PC-3 (cell line): ENCODE results near the gene ZC3H11A. TPM values are rescaled to one million over a fixed set of nuclear protein-coding genes. Genes with fewer than 3 reads are reported as not detected.

Source experiments
- ATAC-seq: fragments of 200-7000 bp; cut with Tn5 transposase; 2 replicates; pipeline ENCODE4 v1.9.1; 2020; ENCODE audit warnings: mild to moderate bottlenecking, moderate library complexity
- BruUV-seq: library from RNA; stranded (reverse); fragments of 400-500 nt; replicated peaks from 2 replicates; lab custom pipeline; 2021; lab: Mats Ljungman, UMichigan
- CTCF ChIA-PET: fragments of 300-600 bp; sonication (Branson Sonifier 250); formaldehyde crosslinking; loops from one replicate; lab custom pipeline; 2022; ENCODE audit warnings: antibody characterized with exemption; lab: Charles Lee
- POLR2A ChIA-PET: fragments of 300-600 bp; sonication (Branson Sonifier 250); formaldehyde crosslinking; loops from one replicate; lab custom pipeline; 2022; ENCODE audit warnings: antibody characterized with exemption; ENCODE audit not compliant: unreplicated experiment; lab: Charles Lee
- DNase-seq: peaks from one replicate; pipeline ENCODE4 v3.0.0-alpha.2; 2015
- H2AFZ ChIP-seq: fragments of 300-600 bp; sonication (generic); 2 replicates; pipeline ENCODE4 v1.6.0; 2016; ENCODE audit warnings: antibody characterized with exemption, low read length
- H3F3A ChIP-seq: fragments of 300-600 bp; sonication (generic); one replicate; pipeline ENCODE4 v1.6.0; 2017; ENCODE audit warnings: antibody characterized with exemption, low read length, control low read depth, mild to moderate bottlenecking; ENCODE audit not compliant: unreplicated experiment
- H3K27ac ChIP-seq: fragments of 300-600 bp; sonication (generic); 2 replicates; pipeline ENCODE4 v1.5.1; 2016; ENCODE audit warnings: mild to moderate bottlenecking, low read length
- H3K27me3 ChIP-seq: fragments of 300-600 bp; sonication (generic); 2 replicates; pipeline ENCODE4 v1.6.1; 2016; ENCODE audit warnings: low read length, mixed read lengths
- H3K36me3 ChIP-seq: fragments of 300-600 bp; sonication (generic); 2 replicates; pipeline ENCODE4 v1.6.1; 2016; ENCODE audit warnings: low read depth, mixed run types, low read length, mixed read lengths
- H3K4me1 ChIP-seq: fragments of 300-600 bp; sonication (generic); 2 replicates; pipeline ENCODE4 v1.5.1; 2016; ENCODE audit warnings: low read length; ENCODE audit not compliant: insufficient read depth
- H3K4me2 ChIP-seq: fragments of 300-600 bp; sonication (generic); 2 replicates; pipeline ENCODE4 v1.6.0; 2016; ENCODE audit warnings: low read length
- H3K4me3 ChIP-seq: fragments of 300-600 bp; sonication (generic); 2 replicates; pipeline ENCODE4 v1.5.1; 2016; ENCODE audit warnings: mild to moderate bottlenecking, low read length, mixed read lengths
- H3K79me2 ChIP-seq: fragments of 300-600 bp; sonication (generic); 2 replicates; pipeline ENCODE4 v1.6.1; 2017; ENCODE audit warnings: low read length, mixed read lengths
- H3K9ac ChIP-seq: fragments of 300-600 bp; sonication (generic); 2 replicates; pipeline ENCODE4 v1.6.0; 2016; ENCODE audit warnings: mild to moderate bottlenecking, low read length
- H3K9me2 ChIP-seq: fragments of 300-600 bp; sonication (generic); replicated peaks from 2 replicates; pipeline ENCODE4 v1.6.1; 2016; ENCODE audit warnings: mixed run types, low read length, mixed read lengths
- H3K9me3 ChIP-seq: fragments of 300-600 bp; sonication (generic); 2 replicates; pipeline ENCODE4 v1.6.1; 2016; ENCODE audit warnings: low read length, mixed read lengths
- H4K20me1 ChIP-seq: fragments of 300-600 bp; sonication (generic); 2 replicates; pipeline ENCODE4 v1.6.1; 2016; ENCODE audit warnings: low read length, mixed read lengths
- EZH2 ChIP-seq: fragments of 300-600 bp; sonication (generic); IDR thresholded peaks from one replicate; pipeline ENCODE4 v1.6.1; 2017; ENCODE audit warnings: antibody characterized with exemption, mild to moderate bottlenecking, low read length; ENCODE audit not compliant: unreplicated experiment
- EZH2phosphoT487 ChIP-seq: fragments of 300-600 bp; sonication (generic); IDR thresholded peaks from 2 replicates; pipeline ENCODE4 v1.6.1; 2018; ENCODE audit warnings: mild to moderate bottlenecking, antibody characterized with exemption, low read length, borderline replicate concordance
- intact Hi-C: fragments of 100-400 bp; cut with micrococcal nuclease; formaldehyde crosslinking; loops from 2 replicates; pipeline ENCODE4 v1.9.0; 2023
- total RNA-seq: library from RNA; depleted of rRNA; stranded (reverse); fragments of >200 nt; gene quantifications from 2 replicates; pipeline ENCODE4 v1.2.3, GENCODE V29; 2014
- TF ChIP-seq, protein P1 (sequence below): fragments of 300-600 bp; sonication (generic); conservative IDR thresholded peaks from 2 replicates; pipeline ENCODE4 v1.5.1; 2017; ENCODE audit warnings: antibody characterized with exemption, low read depth, mild to moderate bottlenecking, low read length

Gene ZC3H11A
- total RNA-seq, 1 experiment from 2014 or later = 77.9 TPM

GRCh38 chr1:203776636-203777035, 18.8 kb upstream of the ZC3H11A start:
- H3K9me3 ChIP-seq = no peaks in the 10 kb centered on the region
- H2AFZ ChIP-seq = no peak overlapping the region
- H4K20me1 ChIP-seq = no peaks in the 10 kb centered on the region
- H3F3A ChIP-seq = no peaks in the 10 kb centered on the region
- ATAC-seq (peak; percentile 51; the same call in 1 of the 2 replicates), DNase-seq (peak; percentile 29)
- TF ChIP-seq, protein P1, sequence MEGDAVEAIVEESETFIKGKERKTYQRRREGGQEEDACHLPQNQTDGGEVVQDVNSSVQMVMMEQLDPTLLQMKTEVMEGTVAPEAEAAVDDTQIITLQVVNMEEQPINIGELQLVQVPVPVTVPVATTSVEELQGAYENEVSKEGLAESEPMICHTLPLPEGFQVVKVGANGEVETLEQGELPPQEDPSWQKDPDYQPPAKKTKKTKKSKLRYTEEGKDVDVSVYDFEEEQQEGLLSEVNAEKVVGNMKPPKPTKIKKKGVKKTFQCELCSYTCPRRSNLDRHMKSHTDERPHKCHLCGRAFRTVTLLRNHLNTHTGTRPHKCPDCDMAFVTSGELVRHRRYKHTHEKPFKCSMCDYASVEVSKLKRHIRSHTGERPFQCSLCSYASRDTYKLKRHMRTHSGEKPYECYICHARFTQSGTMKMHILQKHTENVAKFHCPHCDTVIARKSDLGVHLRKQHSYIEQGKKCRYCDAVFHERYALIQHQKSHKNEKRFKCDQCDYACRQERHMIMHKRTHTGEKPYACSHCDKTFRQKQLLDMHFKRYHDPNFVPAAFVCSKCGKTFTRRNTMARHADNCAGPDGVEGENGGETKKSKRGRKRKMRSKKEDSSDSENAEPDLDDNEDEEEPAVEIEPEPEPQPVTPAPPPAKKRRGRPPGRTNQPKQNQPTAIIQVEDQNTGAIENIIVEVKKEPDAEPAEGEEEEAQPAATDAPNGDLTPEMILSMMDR = peak; percentile 52
- TF ChIP-seq EZH2 (no peak), EZH2phosphoT487 (no peak)
- no peaks in the 10 kb centered on the region for H3K36me3 ChIP-seq
- no peaks in the 10 kb centered on the region for H3K9me2 ChIP-seq
- POLR2A ChIA-PET = no interaction called here
- no peaks in the 10 kb centered on the region for H3K4me1 ChIP-seq
- H3K79me2 ChIP-seq = no peaks in the 10 kb centered on the region
- H3K4me2 ChIP-seq = no peak overlapping the region
- intact Hi-C loops = no loop called here
- CTCF ChIA-PET = interaction anchor here (0.5 to 0.6 kb wide), 3 partner anchors 15 to 272 kb away, joined by 3 to 18 read pairs (median 3); no protein-coding TSS in a partner anchor
- no peaks in the 10 kb centered on the region for H3K27me3 ChIP-seq
- H3K9ac ChIP-seq = no peak overlapping the region
- no peak overlapping the region for H3K27ac ChIP-seq
- H3K4me3 ChIP-seq = no peak overlapping the region
- no TSS peak for BruUV-seq

- POLR2A ChIA-PET = no interaction called here
- Histone ChIP-seq H3K4me3 (no peak overlapping the region), H3K36me3 (no peaks in the 10 kb centered on the region), H3K9me3 (no peaks in the 10 kb centered on the region), H3K9ac (no peak overlapping the region), H3K4me2 (no peak overlapping the region), H3F3A (no peaks in the 10 kb centered on the region), H3K4me1 (no peaks in the 10 kb centered on the region), H3K27me3 (no peaks in the 10 kb centered on the region), H3K79me2 (no peaks in the 10 kb centered on the region), H3K27ac (no peak overlapping the region), H4K20me1 (no peaks in the 10 kb centered on the region), H2AFZ (no peak overlapping the region), H3K9me2 (no peaks in the 10 kb centered on the region)
- TF ChIP-seq, protein P1 = no peak
- no peak for DNase-seq
- CTCF ChIA-PET = no interaction called here
- no TSS peak for BruUV-seq
- intact Hi-C loops = no loop called here
- no peak for ATAC-seq
Observed at GRCh38 chr1:203777596-203777995, 17.8 kb upstream of the ZC3H11A start.

DNA sequence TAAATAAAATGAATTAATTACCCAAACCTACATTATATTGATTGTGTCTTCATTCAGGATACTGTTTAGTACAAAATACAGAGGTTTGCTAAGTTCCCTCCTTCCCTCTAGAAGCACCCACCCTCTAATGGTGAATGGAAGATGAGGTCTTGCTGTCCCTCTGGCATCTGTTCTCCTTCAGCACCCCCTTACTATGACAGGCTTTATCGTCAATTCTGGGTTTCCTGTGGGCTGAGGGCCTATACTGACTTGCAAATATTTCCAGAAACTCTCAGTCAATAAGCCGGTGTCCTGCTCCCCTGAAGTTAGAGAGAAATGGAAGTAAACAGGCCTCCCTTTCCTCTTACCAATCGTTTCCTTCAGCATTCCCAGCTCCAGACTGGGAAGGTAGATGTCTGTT, 17.3 kb upstream of the ZC3H11A start:
- no TSS peak for BruUV-seq
- no peak for ATAC-seq
- CTCF ChIA-PET = no interaction called here

More for the DNA sequence above, 17.3 kb upstream of the ZC3H11A start:
- intact Hi-C loops = no loop called here
- no peaks in the 10 kb centered on the region for H3F3A ChIP-seq
- H3K9me2 ChIP-seq = no peaks in the 10 kb centered on the region
- TF ChIP-seq EZH2phosphoT487 (no peak), EZH2 (no peak)
- TF ChIP-seq, protein P1 = no peak
- H3K9me3 ChIP-seq = no peaks in the 10 kb centered on the region
- H3K4me2 ChIP-seq = no peak overlapping the region
- no peak overlapping the region for H2AFZ ChIP-seq
- H3K27me3 ChIP-seq = no peaks in the 10 kb centered on the region
- H4K20me1 ChIP-seq = no peaks in the 10 kb centered on the region
- POLR2A ChIA-PET = no interaction called here
- no peaks in the 10 kb centered on the region for H3K4me1 ChIP-seq
- H3K79me2 ChIP-seq = no peaks in the 10 kb centered on the region
- no peak overlapping the region for H3K4me3 ChIP-seq
- no peaks in the 10 kb centered on the region for H3K36me3 ChIP-seq
- DNase-seq = no peak
- no peak overlapping the region for H3K9ac ChIP-seq
- no peak overlapping the region for H3K27ac ChIP-seq
